ENCODE results near the gene MYH9.
"Not testable (repeated sequence)": the region's sequence is repeated elsewhere in the genome, so short reads cannot be mapped to it uniquely, and the experiment has no call there.

MYH9 gene

DNA sequence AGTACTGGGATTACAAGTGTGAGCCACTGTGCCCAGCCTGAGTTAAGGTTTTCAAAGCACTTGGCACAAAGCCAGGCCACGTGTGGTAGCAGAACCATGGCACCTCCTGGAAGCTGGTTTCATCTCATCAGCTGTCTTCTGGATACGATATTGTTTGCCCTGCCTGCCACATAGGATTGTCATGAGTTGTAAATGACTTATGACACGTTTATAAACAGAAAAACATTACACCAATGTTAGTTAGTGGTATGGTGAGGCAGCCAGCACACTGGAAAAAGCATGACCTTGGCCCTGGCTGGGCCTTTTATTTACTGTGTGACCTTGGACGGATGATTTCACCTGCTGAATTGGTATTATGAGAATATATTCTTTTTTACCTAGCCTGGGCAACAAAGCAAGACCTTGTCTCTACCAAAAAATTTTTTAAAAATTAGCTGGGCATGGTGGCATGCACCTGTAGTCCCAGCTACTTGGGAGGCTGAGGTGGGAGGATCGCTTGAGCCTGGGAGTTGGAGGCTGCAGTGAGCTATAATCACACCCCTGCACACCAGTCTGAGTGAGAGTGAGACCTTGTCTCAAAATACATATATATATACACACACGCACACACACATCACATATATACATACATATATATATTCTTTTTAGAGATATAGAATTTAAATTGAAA lies 24.0 kb upstream of the MYH9 start:
- no peaks in the 10 kb centered on the region for H3K9me3 ChIP-seq (ENCODE audit: control insufficient read depth, low read length)
- 83 to 100% methylated on average over 1 of the region's 6 CpGs for WGBS, 2 experiments (ENCODE audit: insufficient coverage in 2 of 2)
- no peaks in the 10 kb centered on the region for H3K36me3 ChIP-seq (ENCODE audit: control insufficient read depth, insufficient read depth, low read length)
- H3K4me3 ChIP-seq (ENCODE audit: extremely low read depth, insufficient read depth, low read length, poor library complexity, severe bottlenecking), result no peak overlapping the region
- H3K27ac ChIP-seq (ENCODE audit: low read depth, low read length, severe bottlenecking), result no peak overlapping the region
- peaks cover 14% of the 10 kb centered on the region for H3K4me1 ChIP-seq (ENCODE audit: control insufficient read depth, insufficient read depth, low read length, poor library complexity, severe bottlenecking)

DNA sequence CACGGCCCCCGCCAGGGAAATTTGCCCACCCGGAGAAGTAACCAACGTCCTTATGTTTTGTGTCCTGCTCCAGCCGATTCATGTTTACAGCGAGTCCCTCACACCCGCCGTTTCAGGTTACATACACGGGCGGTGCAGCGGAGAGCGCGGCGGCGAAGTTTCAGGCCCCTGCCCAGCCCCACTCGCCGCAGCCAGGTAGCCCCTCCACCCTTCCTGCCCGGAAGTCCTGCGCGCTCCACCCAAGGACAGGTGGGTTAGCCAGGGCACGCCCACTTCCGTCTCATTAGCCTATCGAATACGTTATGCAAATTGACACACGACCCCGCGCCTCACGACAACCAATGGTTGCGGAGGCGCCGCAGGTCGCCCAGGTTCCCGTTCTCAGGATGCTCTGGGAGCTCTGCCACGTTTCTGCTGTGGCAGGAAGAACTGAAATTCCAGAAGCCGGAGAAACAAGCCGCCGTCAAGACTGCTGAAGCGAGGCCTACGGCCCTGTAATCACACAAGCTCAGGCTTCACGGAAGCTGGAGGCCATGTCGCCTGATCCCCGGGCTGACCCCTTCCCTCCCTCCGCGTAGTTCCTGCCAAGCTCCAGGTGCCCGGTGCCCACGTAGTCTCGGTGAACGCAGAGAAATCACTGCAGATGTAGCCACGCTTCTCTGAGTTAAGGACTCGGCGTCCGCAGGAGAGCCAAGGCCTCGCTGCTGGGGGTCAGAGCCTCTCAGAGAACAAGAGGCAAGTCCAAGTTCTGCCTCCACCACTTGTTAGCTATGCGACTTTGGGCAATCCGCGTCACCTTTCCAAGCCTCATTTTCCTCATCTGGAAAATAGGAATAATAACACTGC lies 22.4 kb upstream of the MYH9 start:
- Histone ChIP-seq H3K4me1 (ENCODE audit: control insufficient read depth, insufficient read depth, low read length, poor library complexity, severe bottlenecking) (peaks cover 18% of the 10 kb centered on the region), H3K36me3 (ENCODE audit: control insufficient read depth, insufficient read depth, low read length) (no peaks in the 10 kb centered on the region), H3K27ac (ENCODE audit: low read depth, low read length, severe bottlenecking) (peak overlapping the region; percentile 93), H3K4me3 (ENCODE audit: extremely low read depth, insufficient read depth, low read length, poor library complexity, severe bottlenecking) (peak overlapping the region; percentile 20), H3K9me3 (ENCODE audit: control insufficient read depth, low read length) (no peaks in the 10 kb centered on the region)
- 14% methylated on average over 53 to 54 of the region's 56 CpGs for WGBS, 2 experiments (ENCODE audit: insufficient coverage in 2 of 2)

DNA sequence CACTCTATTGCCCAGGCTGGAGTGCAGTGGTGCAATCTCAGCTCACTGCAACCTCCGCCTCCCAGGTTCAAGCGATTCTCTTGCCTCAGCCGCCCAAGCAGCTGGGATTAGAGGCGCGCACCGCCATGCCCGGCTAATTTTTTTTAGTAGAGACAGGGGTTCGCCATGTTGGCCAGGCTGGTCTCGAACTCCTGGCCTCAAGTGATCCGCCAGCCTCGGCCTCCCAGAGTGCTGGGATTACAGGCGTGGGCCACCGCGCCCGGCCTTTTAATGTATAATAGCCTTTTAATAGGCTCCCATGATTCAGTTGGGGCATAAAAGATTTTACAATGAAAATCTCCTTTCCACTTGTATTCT lies 21.8 kb upstream of the MYH9 start:
- not testable (repeated sequence) for H3K36me3 ChIP-seq (ENCODE audit: control insufficient read depth, insufficient read depth, low read length); H3K27ac ChIP-seq (ENCODE audit: low read depth, low read length, severe bottlenecking); H3K9me3 ChIP-seq (ENCODE audit: control insufficient read depth, low read length)
- WGBS, 2 experiments (ENCODE audit: insufficient coverage in 2 of 2), result 79 to 85% methylated on average over 12 to 15 of the region's 15 CpGs
- Histone ChIP-seq H3K4me1 (ENCODE audit: control insufficient read depth, insufficient read depth, low read length, poor library complexity, severe bottlenecking) (peaks cover 18% of the 10 kb centered on the region), H3K4me3 (ENCODE audit: extremely low read depth, insufficient read depth, low read length, poor library complexity, severe bottlenecking) (peak overlapping the region; percentile 20)

DNA sequence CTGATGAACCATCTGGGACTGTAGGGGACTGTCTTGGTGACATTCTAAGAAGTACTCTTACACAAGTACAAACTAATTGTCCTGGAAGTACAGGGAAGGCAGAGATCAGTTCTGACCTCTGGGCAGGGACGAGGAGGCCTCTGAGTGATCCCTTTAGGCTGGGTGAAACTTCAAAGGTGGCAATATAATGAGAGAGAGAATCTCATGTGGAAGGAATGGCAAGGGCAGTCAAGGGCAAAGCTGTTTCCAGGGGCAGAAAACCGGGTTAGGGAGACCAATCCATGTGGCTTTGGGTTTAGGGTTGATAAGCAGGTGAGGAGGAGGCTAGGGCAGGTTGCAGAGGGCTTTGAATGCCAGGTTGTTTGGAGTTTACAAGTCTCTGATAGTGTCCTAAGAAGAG lies 21.3 kb upstream of the MYH9 start:
- 81 to 86% methylated on average over 2 of the region's 2 CpGs for WGBS, 2 experiments (ENCODE audit: insufficient coverage in 2 of 2)
- Histone ChIP-seq H3K4me1 (ENCODE audit: control insufficient read depth, insufficient read depth, low read length, poor library complexity, severe bottlenecking) (peaks cover 18% of the 10 kb centered on the region), H3K36me3 (ENCODE audit: control insufficient read depth, insufficient read depth, low read length) (no peaks in the 10 kb centered on the region), H3K9me3 (ENCODE audit: control insufficient read depth, low read length) (no peaks in the 10 kb centered on the region), H3K4me3 (ENCODE audit: extremely low read depth, insufficient read depth, low read length, poor library complexity, severe bottlenecking) (no peak overlapping the region), H3K27ac (ENCODE audit: low read depth, low read length, severe bottlenecking) (no peak overlapping the region)

DNA sequence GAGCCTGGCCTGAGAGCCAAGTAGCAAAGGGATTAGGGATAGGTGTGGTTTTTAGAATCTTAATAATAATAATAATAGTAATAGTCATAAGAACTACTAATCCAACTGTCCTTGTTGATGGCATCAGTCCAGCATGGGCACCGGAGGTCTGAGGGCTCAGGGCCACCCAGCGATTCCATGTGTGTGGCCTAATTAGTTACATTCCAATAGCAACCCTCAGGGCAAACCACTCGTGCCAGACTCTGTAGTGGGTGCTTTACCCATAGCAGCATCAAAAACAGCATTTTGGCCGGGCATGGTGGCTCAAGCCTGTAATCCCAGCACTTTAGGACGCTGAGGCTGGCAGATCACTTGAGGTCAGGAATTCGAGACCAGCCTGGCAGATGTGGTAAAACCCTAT lies 19.0 kb upstream of the MYH9 start:
- Histone ChIP-seq H3K4me1 (ENCODE audit: control insufficient read depth, insufficient read depth, low read length, poor library complexity, severe bottlenecking) (peaks cover 11% of the 10 kb centered on the region), H3K9me3 (ENCODE audit: control insufficient read depth, low read length) (no peaks in the 10 kb centered on the region), H3K27ac (ENCODE audit: low read depth, low read length, severe bottlenecking) (no peak overlapping the region), H3K4me3 (ENCODE audit: extremely low read depth, insufficient read depth, low read length, poor library complexity, severe bottlenecking) (no peak overlapping the region), H3K36me3 (ENCODE audit: control insufficient read depth, insufficient read depth, low read length) (no peaks in the 10 kb centered on the region)
- WGBS, 2 experiments (ENCODE audit: insufficient coverage in 2 of 2), result 90 to 95% methylated on average over 3 to 5 of the region's 6 CpGs

DNA sequence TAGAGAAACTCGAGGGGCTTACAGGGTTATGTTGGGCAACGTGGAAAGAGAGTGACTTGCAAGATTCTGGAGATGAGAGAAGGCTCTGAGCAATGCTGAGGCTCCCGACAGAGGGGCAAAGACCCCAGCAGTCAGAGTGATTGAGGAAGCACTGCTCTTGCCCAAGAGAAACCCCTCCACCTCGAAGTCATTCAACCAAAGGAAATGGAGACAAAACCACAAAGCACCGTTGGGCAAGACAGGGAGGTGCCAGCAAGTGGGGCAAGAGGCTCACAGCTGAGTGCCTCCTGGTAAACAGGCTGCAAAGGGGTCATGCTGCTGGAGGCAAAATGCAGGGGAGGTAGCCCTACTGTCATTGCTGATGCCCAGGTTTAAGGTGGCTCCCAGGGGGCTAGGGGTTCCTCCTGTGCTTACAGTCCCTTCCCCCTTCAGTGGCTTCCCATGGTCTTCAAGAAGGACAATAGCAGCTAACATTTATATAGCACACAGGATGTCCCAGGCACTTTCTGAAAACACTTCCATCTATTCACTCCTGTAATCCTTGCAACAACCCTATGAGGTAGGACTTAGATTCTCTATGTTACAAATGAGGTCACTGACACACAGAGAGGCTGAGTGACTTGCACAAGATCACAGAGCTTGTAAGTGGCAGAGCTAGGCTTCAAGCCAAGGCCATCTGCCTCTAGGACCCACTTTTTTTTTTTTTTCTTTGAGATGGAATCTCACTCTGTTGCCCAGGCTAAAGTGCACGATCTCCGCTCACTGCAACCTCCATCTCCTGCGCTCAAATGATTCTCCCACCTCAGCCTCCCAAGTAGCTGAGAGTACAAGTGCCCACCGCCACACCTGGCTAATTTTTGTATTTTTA lies 18.1 kb upstream of the MYH9 start:
- Histone ChIP-seq H3K36me3 (ENCODE audit: control insufficient read depth, insufficient read depth, low read length) (no peaks in the 10 kb centered on the region), H3K9me3 (ENCODE audit: control insufficient read depth, low read length) (no peaks in the 10 kb centered on the region), H3K27ac (ENCODE audit: low read depth, low read length, severe bottlenecking) (no peak overlapping the region), H3K4me3 (ENCODE audit: extremely low read depth, insufficient read depth, low read length, poor library complexity, severe bottlenecking) (no peak overlapping the region), H3K4me1 (ENCODE audit: control insufficient read depth, insufficient read depth, low read length, poor library complexity, severe bottlenecking) (peaks cover 11% of the 10 kb centered on the region)
- 67 to 78% methylated on average over 7 of the region's 9 CpGs for WGBS, 2 experiments (ENCODE audit: insufficient coverage in 2 of 2)

DNA sequence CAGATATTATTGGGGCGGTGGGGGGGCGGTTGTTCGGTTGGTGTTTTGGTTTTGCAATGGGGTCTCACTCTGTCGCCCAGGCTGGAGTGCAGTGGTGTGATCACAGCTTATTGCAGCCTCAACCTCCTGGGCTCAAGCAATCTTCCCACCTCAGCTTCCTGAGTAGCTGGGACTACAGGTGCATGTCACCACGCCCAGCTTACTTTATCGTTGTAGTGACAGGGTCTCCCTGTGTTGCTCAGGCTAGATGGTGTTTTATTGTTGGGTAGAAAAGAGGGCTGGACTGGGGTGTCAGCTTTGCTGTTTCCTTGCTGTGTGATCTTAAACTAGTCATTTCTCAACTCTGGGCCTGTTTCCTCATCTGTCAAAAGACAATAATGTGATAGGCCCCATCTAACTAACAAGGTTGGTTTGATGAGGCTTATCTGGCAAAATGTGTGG lies 17.5 kb upstream of the MYH9 start:
- peaks cover 9% of the 10 kb centered on the region for H3K4me1 ChIP-seq (ENCODE audit: control insufficient read depth, insufficient read depth, low read length, poor library complexity, severe bottlenecking)
- no peak overlapping the region for H3K4me3 ChIP-seq (ENCODE audit: extremely low read depth, insufficient read depth, low read length, poor library complexity, severe bottlenecking)
- H3K9me3 ChIP-seq (ENCODE audit: control insufficient read depth, low read length), result no peaks in the 10 kb centered on the region
- H3K27ac ChIP-seq (ENCODE audit: low read depth, low read length, severe bottlenecking), result no peak overlapping the region
- no peaks in the 10 kb centered on the region for H3K36me3 ChIP-seq (ENCODE audit: control insufficient read depth, insufficient read depth, low read length)
- WGBS, 2 experiments (ENCODE audit: insufficient coverage in 2 of 2), result 90 to 96% methylated on average over 4 to 5 of the region's 6 CpGs

DNA sequence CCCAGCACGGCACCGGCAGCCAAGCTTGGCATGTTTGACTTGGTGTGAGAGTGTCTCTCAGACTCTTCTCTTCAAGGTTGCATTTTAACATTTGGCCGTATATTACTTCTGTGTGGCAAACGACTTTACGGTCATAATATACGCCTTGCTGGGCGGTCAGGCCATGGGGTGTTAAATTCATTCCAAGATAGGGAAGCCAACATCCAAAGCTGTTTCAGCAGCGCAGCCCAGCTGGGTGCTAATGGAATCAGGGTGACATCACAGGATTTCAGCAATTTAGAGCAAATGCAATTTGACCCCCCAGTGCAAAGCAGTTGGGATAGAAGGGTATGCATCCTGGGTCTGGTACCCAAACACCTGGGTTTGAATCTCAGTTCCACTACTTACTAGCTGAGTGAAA lies 16.7 kb upstream of the MYH9 start:
- WGBS, 2 experiments (ENCODE audit: insufficient coverage in 2 of 2), result 79 to 86% methylated on average over 6 to 8 of the region's 8 CpGs
- H3K9me3 ChIP-seq (ENCODE audit: control insufficient read depth, low read length), result no peaks in the 10 kb centered on the region

DNA sequence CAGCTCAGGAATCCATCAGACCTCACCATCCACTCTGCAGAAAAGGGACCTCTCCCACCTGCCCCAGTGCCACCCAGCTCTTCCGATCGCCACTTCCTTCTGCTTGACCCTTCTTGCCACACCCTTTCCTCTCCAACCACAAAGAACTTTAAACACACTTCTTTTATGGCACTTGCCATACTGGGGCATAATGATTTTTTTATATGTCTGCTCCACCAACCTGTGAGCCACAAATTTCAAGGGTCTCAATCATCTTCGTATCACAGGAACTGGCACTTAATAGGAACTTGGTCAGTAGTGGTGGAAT lies 11.7 kb upstream of the MYH9 start:
- H3K36me3 ChIP-seq (ENCODE audit: control insufficient read depth, insufficient read depth, low read length), result no peaks in the 10 kb centered on the region
- peaks cover 10% of the 10 kb centered on the region for H3K4me1 ChIP-seq (ENCODE audit: control insufficient read depth, insufficient read depth, low read length, poor library complexity, severe bottlenecking)
- 95 to 100% methylated on average over 2 to 3 of the region's 3 CpGs for WGBS, 2 experiments (ENCODE audit: insufficient coverage in 2 of 2)
- H3K9me3 ChIP-seq (ENCODE audit: control insufficient read depth, low read length), result no peaks in the 10 kb centered on the region
- no peak overlapping the region for H3K4me3 ChIP-seq (ENCODE audit: extremely low read depth, insufficient read depth, low read length, poor library complexity, severe bottlenecking)
- no peak overlapping the region for H3K27ac ChIP-seq (ENCODE audit: low read depth, low read length, severe bottlenecking)

More for the DNA sequence above, 16.7 kb upstream of the MYH9 start:
- H3K27ac ChIP-seq (ENCODE audit: low read depth, low read length, severe bottlenecking), result no peak overlapping the region
- no peaks in the 10 kb centered on the region for H3K36me3 ChIP-seq (ENCODE audit: control insufficient read depth, insufficient read depth, low read length)
- no peak overlapping the region for H3K4me3 ChIP-seq (ENCODE audit: extremely low read depth, insufficient read depth, low read length, poor library complexity, severe bottlenecking)
- H3K4me1 ChIP-seq (ENCODE audit: control insufficient read depth, insufficient read depth, low read length, poor library complexity, severe bottlenecking), result peaks cover 4% of the 10 kb centered on the region

DNA sequence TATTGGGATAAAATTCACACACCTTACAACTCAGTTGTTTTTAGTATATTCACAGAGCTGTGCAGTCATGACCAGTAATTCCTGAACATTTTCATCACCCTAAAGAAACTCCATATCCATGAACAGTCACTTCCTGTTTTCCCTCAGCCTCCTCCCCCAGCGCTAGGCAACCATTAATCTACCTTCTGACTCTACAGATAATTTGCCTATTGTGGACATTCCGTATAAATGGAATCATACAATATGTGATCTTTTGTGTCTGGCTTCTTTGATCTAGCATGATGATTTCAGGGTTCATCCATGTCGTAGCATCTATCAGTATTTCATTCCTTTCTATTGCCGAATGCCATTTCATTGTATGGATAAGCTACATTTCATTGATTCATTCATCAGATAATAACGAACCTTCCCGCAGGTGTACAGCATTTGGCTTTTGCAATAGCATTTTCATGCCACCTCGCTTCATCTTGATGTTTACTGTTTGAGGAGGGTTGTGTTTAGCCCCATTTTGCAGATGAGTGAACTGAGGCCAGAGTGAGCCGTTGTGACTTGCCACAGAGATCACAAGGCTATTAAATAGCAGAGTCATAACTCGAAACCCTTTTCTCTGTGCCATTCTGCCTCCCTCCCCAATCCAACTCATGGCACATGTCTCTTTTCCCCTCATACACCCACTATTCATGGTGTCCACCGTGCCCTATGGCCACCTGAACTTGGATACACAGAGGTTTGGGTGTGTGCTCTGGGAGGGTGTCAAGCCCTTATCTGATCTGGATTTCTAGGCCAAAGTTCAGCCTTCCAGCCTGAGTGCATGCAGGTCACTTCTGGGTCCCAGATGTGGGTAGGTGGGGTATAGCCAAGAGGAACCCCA lies 11.1 kb upstream of the MYH9 start:
- Histone ChIP-seq H3K27ac (ENCODE audit: low read depth, low read length, severe bottlenecking) (peak overlapping the region; percentile 32), H3K4me1 (ENCODE audit: control insufficient read depth, insufficient read depth, low read length, poor library complexity, severe bottlenecking) (peaks cover 10% of the 10 kb centered on the region), H3K36me3 (ENCODE audit: control insufficient read depth, insufficient read depth, low read length) (no peaks in the 10 kb centered on the region), H3K4me3 (ENCODE audit: extremely low read depth, insufficient read depth, low read length, poor library complexity, severe bottlenecking) (no peak overlapping the region), H3K9me3 (ENCODE audit: control insufficient read depth, low read length) (no peaks in the 10 kb centered on the region)
- 90 to 95% methylated on average over 4 to 5 of the region's 10 CpGs for WGBS, 2 experiments (ENCODE audit: insufficient coverage in 2 of 2)

All from mesodermal cell (in vitro differentiated cells).